NCI-H1048 (cell line): ENCODE data around the gene SFXN4.
"Not testable (repeated sequence)": the region's sequence is repeated elsewhere in the genome, so short reads cannot be mapped to it uniquely, and the experiment has no call there.

Experiments used
- DNase-seq: peaks from one replicate; lab custom pipeline; 2025; lab: John Stamatoyannopoulos, UW

The SFXN4 gene

DNA sequence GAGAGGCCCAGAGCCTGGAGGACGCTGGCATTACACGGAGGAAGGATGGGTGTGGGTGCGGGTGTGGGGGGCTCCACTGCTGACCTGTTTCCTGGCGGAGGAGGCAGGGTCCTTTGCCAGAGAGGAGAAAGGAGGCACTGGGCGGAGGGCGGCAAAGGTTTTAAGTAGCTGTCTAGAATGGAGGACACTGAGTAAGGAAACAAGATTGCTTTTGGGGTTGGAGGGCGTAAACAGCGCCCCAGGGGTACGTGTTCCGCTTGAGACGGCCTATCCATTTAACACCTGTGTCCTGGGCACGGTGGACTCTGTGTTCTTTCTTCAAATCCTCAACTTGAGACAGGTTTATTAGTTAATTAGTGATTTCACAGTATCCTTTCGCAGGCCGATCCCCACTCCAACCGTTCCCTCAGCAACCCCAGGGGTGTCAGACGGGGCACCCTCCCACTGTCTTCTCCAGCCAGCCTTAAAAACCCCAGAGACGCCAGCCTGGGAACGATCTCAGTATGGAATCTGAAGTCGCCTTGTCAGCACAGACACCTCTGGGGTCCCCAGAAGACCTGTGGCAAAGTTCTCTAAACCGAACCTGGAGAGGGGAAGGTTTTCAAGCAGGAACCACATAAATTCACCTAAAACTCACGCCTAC, 24.8 kb downstream of the SFXN4 start:
- DNase-seq: no peak

DNA sequence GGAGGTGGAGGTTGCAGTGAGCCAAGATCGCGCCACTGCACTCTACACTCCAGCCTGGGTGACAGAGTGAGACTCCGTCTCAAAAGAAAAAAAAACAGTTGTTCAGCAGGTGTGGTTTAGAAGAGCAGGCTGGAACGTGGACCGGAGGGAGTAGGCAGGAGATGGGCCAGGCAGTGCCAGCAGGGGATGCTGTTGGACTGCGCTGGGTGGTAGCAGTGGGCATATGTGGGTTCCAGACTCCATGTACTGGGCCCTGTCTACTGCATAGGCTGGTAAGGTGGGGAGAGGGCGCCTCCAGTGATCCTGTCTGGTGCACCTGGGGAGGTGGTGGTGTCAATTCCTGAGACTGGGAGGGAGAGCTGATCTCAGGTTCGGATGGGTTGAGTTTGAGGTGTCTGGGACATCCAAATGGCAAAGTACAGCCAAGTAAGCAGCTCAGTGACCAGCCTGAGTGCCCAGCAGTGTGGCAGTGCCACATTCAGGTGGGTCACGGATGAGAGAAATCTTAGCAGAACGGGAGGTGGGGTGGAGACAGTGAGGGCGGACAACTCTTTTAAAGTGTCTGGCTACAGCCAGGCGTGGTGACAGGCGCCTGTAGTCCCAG, 25.9 kb downstream of the SFXN4 start:
- DNase-seq: no peak

- DNase-seq: no peak
Observed at GRCh38 chr10:119138346-119139306, 26.9 kb downstream of the SFXN4 start.

DNA sequence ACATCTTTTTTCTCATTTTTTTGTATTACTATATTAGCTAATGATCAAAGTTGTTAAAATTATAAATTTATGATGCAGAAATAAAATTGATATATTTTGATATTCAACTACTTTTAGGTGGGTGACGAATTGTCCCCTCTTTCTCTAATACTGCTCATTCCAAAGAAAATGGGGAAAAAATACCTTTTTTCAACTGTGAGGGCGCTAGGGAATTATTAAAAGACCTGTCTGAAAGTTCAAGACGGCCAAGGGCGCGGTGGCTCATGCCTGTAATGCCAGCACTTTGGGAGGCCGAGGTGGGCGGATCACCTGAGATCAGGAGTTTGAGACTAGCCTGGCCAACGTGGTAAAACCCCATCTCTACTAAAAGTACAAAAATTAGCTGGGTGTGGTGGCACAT, 27.6 kb downstream of the SFXN4 start:
- DNase-seq: not testable (repeated sequence)

- no peak for DNase-seq
Observed at GRCh38 chr10:119136084-119136483, 29.4 kb downstream of the SFXN4 start.

GRCh38 chr10:119135513-119135881, 30.0 kb downstream of the SFXN4 start:
- no peak for DNase-seq

- DNase-seq: no peak
Observed at GRCh38 chr10:119133949-119134348, 31.6 kb downstream of the SFXN4 start.

GRCh38 chr10:119132521-119133345, 32.8 kb downstream of the SFXN4 start:
- no peak for DNase-seq

- no peak for DNase-seq
Observed at GRCh38 chr10:119131512-119132240, 33.8 kb downstream of the SFXN4 start.

DNA sequence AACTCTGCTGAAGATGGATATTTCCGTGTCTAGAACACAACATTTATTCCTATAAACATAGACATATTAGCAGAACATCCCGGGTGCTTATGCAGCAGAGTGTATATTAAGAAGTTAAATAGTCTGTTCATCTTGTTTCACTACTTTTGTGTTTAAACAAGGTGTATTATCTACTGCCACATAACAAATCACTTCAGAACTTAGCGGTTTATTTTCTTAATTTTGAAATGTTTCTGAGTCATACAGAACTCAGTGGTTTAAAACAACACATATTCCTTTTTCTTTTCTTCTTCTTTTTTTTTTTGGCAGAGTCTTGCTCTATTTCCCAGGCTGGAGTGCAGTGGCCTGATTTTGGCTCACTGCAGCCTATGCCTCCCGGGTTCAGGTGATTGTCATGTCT, 35.8 kb downstream of the SFXN4 start:
- no peak for DNase-seq

DNA sequence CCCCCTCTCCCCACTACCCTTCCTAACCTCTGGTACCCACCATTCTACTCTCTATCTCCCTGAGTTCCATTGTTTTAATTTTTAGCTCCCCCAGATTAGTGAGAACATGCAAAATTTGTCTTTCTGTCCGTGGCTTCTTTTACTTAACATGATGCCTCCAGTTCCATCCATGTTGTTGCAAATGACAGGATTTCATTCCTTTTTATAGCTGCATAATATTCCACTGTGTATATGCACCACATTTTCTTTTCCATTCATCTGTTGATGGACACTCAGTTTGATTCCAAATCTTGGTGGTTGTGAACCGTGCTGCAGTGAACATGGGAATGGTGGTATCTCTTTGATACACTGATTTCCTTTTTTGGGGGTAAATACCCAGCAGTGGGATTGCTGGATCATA, 39.6 kb downstream of the SFXN4 start:
- no peak for DNase-seq

GRCh38 chr10:119120875-119121274, 44.6 kb downstream of the SFXN4 start:
- DNase-seq: no peak

GRCh38 chr10:119120413-119120867, 45.1 kb downstream of the SFXN4 start:
- no peak for DNase-seq

GRCh38 chr10:119119400-119119799, 46.1 kb downstream of the SFXN4 start:
- DNase-seq: no peak

- no peak for DNase-seq
Observed at GRCh38 chr10:119118231-119118630, 47.3 kb downstream of the SFXN4 start.

- no peak for DNase-seq
Observed at GRCh38 chr10:119116326-119116951, 49.1 kb downstream of the SFXN4 start.

DNA sequence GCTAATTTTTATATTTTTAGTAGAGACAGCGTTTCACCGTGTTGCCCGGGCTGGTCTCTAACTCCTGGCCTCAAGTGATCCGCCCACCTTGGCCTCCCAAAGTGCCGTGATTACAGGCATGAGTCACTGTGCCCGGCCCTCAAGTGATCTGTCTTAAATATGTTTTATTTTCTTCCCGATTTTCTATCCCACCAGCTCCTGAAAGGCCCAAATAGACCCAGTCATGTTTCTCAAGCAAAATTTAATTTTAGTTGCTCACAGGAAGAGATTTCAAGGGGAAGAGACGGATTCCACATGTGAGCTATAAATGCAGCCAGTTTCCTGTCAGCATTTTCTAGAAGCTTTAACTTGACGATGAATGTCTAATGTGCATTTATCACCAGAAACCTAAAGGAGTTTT, 49.6 kb downstream of the SFXN4 start:
- no peak for DNase-seq

- no peak for DNase-seq
Observed at GRCh38 chr10:119113751-119114732, 51.5 kb downstream of the SFXN4 start.

- DNase-seq: no peak
Observed at GRCh38 chr10:119112056-119112455, 53.5 kb downstream of the SFXN4 start.

DNA sequence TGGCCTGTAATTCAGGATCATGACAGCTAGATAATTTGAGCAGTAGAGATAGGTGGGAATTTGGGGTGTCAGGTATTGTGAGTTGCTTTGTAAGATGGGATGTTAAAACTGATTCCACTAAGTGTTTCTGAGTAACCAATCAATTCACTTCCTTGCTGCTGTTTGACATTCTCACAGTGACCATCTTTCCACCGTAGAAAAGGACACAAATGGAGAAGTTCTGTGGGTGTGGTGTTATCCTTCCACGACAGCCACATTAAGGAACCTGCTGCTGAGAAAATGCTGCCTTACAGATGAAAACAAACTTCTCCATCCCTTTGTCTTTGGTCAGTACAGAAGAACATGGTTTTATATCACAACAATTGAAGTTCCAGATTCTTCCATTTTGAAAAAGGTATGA, 57.7 kb downstream of the SFXN4 start:
- DNase-seq: not testable (repeated sequence)
